HFF-Myc (cell line): Measurements from ENCODE around the gene NEK4.

Experiments used
- DNase-seq: peaks from one replicate; pipeline ENCODE4 v3.0.0-alpha.2; 2011; ENCODE audit warnings: low read depth; ENCODE audit errors: extremely low read depth
- H3K4me3 ChIP-seq: replicated peaks from 2 replicates; pipeline ENCODE4 v1.5.1; 2011; ENCODE audit warnings: low read depth, mild to moderate bottlenecking, control low read depth, low read length
- TF ChIP-seq, protein P1 (sequence below): IDR thresholded peaks from 2 replicates; pipeline ENCODE4 v1.5.1; 2012; ENCODE audit warnings: mild to moderate bottlenecking, low read depth, low read length, control low read depth; ENCODE audit errors: missing control alignments

Gene NEK4

GRCh38 chr3:52770496-52771333 is at the start of gene NEK4:
NEK4 (minus strand) TSS chr3:52770940; CDS start chr3:52770746, 194 bp downstream.
- H3K4me3 ChIP-seq: peak within 1 kb of the TSS; percentile 67
- DNase-seq: peak; percentile 78
- TF ChIP-seq, protein P1, sequence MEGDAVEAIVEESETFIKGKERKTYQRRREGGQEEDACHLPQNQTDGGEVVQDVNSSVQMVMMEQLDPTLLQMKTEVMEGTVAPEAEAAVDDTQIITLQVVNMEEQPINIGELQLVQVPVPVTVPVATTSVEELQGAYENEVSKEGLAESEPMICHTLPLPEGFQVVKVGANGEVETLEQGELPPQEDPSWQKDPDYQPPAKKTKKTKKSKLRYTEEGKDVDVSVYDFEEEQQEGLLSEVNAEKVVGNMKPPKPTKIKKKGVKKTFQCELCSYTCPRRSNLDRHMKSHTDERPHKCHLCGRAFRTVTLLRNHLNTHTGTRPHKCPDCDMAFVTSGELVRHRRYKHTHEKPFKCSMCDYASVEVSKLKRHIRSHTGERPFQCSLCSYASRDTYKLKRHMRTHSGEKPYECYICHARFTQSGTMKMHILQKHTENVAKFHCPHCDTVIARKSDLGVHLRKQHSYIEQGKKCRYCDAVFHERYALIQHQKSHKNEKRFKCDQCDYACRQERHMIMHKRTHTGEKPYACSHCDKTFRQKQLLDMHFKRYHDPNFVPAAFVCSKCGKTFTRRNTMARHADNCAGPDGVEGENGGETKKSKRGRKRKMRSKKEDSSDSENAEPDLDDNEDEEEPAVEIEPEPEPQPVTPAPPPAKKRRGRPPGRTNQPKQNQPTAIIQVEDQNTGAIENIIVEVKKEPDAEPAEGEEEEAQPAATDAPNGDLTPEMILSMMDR: no peak

GRCh38 chr3:52819936-52820335 is 49.2 kb upstream of the NEK4 start:
- H3K4me3 ChIP-seq: no peak overlapping the region
- TF ChIP-seq, protein P1: no peak
- no peak for DNase-seq

DNA sequence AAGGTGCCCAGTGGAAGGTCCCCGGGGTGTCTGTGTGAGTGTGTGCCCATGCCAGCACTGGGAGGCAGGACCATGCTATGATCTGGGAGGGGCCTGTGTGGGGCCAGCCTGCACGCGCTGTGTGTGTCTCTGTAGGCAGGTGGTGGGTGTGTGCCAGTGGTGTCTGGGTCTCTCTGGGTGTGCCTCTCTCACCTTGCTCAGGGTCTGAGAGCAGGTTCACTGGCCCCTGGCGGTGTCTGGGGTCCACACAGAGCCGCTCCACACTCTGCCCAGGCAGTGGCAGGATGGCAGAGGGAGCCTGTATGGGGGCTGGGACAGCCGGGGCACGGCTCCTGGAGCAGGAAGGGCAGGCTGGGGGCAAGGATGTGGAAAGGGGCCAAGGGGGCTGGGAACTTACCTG is 47.1 kb upstream of the NEK4 start:
- no peak overlapping the region for H3K4me3 ChIP-seq
- TF ChIP-seq, protein P1: no peak
- DNase-seq: no peak

DNA sequence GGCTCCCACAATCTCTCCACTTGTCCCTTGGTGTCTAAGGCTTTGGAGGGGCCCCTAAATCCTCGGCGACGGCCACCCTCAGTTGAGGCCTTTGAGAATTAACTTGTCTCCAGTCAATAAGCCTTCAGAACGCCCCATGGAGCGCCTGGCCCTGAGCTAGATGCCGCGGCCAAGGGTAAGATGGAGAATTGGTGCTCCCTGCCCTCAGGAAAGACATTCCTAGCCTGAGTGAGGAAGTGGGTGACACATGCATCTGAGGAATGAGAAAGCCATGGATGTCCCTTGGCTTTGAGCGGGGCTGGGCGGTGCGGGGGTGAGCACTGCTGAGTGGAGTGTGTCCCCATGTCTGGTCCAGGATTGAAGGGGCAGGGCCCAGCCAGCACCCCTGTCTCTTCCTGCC is 46.5 kb upstream of the NEK4 start:
- no peak for DNase-seq
- TF ChIP-seq, protein P1: no peak
- H3K4me3 ChIP-seq: no peak overlapping the region

DNA sequence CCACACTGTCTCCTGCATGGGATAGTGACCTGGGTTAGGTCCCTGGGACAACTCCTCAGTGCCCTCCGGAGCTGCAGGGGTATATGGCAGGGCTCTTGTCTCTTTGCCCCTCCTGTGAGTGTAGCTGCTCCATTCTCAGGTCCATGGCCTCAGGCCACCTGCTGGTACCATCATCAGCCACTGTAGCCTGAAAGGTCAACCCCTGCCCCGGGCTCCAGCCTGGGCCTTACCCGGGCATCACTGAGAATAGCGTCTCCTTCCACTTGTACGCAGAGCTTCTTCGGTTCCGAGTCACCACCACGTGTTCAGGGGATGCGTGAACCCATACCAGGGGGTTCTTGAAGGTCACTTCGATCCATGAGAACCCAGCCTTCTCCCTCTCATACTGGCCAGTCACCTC is 45.9 kb upstream of the NEK4 start:
- H3K4me3 ChIP-seq: no peak overlapping the region
- TF ChIP-seq, protein P1: no peak
- no peak for DNase-seq

- no peak for DNase-seq
- no peak overlapping the region for H3K4me3 ChIP-seq
- TF ChIP-seq, protein P1: no peak
Observed at GRCh38 chr3:52816199-52816598, 45.5 kb upstream of the NEK4 start.
